Middle frontal gyrus (tissue), 1 donor: ENCODE measurements around the gene TFF1.

ENCODE experiments used
- DNase-seq: peaks from one replicate; pipeline ENCODE4 v3.0.0-alpha.2; 2015; ENCODE audit warnings: low spot score; ENCODE audit errors: extremely low spot score

The TFF1 gene

DNA sequence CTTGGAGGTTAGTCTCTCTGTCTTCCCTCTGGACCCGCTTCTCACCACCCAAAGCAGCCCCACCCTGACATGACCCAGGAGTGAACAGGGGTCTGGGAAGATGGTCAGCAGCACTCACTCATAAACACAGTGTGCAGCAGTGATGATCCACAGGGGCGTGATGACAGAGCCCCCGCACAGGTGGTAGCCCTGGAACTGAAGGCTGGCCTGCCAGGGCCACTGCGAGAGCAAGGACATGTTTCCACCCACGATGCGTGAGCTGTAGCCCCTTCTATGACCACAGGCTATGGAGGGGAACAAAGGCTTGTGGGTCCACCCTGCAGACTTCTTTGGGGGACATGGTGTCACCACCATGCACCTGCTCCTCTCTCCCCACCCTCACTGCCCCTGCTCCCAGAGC is 16.6 kb upstream of the TFF1 start:
- DNase-seq = no peak

DNA sequence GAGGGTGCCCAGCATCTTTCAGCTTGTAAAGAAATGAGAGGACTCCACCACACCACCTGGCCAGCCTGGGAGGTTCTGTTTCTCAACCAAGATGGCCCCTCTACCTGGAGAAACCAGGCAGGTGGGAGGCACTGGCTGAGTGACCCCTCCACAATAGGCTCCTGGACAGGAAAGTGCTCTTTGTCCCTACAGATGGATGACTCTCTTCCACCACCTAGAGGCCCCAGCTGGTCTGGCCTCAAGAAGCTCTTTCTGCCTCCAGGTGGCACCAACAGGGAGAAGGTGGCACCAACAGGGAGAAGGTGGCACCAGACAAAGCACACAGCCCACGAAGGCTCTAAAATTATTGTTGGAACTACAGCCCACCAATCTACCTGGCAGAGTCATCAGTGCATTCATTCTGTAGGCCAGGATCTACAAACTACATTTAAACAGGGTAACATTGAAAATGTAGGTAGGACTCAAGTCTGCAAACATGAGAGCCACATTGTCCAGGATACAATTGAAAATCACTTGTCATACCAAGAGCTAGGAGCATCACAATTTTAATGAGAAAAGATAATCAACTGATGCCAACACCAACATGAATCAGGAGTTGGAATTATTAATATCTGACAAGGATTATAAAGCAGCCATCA is 15.1 kb upstream of the TFF1 start:
- no peak for DNase-seq

DNA sequence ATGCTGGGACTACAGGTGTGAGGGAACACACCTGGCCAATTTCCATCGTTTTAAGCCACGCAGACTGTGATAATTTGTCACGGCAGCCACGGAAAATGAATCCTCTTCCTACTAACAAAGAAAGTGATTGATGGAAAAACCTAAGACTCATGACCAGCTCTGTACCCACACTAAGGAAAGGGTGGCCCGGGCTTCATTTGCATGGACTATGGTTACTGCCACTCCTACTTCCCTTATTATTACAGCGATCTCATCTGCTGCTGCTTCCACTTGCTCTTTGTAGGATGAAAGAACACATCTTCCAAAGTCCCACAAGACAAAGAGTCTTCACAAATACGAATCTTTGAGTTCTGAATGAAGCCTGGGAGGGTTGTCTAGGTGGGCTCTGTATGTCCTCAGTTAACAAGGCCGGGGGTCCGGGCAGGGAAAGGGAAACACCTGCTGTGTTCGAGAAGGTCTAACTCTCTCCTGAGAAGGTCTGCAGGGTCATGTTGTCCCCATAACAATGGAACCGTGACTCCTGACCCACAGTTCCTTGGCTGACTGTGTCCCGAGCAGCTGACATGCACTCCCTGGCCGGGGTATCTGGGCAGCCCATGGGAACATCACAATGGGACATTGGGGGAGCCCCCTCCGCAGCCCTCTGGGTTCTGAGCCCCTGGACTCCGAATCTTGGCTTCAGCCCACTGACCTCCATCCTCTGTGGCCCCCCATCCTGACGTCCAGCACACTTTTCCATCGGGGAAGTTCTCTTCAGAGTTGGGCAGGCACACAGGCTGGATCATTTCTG is 13.3 kb upstream of the TFF1 start:
- no peak for DNase-seq

DNA sequence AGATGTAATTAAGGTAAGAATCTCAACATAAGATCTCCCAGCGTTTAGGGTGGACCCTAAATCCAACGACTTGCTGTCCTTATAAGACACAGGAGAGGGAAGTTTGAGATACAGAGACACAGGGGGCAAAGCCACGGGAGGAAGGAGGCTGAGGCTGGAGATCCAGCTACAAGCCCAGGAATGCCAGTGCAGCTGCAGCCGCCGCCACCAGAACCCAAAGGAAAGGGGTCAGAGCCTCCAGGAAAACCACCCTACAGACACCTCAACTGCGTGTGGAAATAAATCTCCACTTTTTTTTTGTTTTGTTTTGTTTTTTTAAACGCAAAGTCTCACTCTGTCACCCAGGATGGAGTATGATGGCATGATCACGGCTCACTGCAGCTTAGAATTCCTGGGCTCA is 12.1 kb upstream of the TFF1 start:
- DNase-seq = no peak

DNA sequence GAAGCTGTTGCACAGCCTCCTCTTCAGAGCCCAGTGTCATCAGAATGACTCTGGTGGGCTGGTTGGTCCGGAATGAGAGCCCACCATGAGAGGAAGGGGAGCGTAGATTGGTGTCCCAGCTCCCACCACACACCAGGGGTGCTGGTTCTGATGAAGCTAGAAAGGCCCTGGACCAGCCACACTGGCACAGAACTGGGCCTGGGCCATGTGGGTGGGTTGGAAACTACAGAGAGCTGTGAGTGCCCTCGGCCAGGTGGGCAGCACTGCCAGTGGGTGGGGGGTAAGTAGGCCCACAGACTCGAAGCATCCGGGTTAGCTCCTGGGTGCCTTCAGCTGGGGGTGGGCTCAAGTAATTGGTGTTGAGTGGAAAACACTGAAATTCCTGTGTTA is 11.6 kb upstream of the TFF1 start:
- DNase-seq = no peak

DNA sequence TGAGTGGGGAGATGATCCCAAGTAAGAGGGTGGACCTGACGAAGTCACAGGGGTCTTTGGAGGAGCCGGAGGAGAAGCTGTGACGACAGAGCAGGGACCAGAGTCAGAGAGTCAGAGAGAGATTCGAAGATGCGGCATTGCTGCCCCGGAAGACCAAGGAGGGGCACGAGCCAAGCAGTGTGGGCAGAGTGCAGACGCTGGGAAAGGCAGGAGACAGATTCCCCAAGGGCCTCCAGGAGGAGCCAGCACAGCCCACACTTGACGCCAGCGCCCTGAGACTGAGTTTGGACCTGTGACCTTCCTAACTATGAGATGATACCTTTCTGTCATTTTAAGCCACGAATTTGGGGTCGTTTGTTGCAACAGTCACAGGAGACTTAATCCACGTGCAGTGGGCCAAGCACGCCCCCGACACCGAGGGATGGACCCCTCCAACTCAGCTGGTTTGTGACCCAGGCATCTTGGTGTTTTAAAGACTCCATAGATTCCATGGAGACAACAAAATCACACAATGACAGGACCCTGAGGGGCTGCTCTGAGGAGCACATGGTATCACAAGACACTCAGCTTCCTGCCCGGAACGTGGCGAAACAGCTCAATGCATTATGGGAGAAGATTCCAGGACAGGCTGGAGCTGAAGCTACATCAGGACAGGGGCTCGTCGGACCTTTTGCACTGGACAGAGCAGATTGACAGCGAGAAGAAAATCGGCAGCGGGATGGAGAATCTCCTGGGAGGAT is 11.0 kb upstream of the TFF1 start:
- DNase-seq = no peak

DNA sequence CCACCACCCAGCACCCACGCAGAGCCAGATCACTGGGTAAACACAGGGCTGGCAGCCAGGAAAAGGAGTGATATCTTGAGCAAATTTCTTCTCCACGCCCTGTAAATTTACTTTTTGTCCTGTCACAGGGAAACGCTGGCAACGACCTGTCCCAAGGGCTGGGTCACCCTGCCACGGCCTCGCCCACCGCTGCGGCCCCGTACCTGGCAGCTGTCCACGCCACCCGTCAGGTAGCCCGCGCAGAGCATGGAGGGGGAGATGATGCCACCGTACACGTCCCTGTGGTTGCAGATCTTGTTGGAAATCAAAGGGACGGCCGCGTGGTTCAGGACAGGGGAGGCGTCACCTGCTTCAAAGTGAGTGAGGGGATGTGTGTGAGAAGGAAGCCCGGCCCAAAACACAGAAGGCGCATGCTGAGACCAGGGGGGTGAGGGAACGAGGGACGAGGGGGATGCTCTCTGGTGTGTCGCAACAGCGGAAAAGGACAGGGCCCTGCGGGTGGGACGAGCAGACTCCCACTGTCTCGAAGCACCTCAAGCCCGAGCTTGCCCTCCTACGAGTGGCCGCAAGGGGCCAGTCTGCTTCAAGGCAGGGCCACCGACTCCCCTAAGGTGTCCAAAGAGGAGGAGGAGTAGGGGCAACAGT is 10.1 kb upstream of the TFF1 start:
- no peak for DNase-seq

DNA sequence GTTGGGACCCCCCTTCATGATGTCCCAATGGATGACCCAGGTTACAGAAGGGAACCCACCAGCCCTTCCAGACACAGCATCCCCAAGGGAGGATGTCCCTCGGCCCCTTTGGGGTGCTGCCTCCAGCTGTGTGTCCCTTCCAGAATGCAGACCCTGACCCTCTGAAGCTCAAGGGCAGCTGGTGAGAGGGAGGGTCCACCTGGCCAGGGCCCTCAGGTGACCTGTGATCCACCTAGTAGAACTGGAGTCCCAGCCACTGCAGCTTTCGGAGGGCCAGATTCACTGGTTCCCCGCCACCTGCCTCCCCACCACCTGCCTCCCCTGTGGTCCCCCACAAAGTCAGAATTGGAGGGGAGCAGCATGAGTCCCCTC is 9.6 kb upstream of the TFF1 start:
- DNase-seq = no peak

DNA sequence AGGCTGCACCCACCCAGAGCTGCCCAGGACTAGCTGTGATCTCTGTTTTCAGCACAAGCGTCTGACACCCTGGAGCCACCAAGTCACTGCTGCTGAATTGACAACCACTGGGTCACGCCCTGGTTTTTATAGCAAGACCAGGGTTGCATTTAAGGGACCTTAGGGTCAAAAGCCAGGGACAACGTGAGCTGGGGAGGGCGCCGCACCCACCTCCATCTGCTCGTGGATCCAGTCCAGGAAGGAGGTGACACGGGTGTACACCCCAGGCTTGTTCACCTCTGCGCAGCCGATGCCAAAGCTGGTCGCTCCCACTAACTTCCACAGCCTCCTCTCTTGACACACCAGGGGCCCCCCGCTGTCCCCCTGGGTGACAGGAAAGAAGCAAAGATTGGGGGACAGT is 9.2 kb upstream of the TFF1 start:
- no peak for DNase-seq

DNA sequence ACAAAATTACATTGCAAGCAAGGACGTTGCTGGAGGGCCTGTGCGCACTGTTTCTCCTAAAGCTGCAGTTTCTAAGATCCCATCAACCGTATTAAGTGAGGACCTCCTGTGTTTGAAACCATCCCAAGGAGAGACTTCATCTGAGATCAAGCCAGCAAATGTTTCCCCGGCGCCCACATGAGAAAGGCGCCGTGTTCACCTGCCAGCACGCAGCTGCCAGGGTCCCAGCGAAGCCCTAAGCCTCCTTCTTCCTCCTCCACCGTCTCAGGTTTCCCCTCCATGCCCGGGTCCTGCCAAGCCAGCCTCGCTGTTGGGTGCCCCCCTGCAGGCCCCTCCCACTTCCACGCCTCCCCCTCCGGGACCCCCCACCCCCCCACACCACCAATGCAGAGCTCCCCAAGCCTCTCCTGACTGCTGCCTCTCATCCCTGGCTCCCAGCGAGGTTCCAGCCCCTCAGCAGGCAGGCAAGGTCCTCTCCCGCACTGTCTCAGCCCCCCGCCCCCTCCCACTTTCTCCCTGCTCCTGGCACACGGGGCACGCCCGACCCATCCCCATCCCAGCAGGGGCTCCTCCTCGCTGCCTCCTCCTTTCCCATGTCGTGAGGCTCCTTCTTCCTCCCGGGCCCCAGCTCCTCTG is 8.6 kb upstream of the TFF1 start:
- no peak for DNase-seq

DNA sequence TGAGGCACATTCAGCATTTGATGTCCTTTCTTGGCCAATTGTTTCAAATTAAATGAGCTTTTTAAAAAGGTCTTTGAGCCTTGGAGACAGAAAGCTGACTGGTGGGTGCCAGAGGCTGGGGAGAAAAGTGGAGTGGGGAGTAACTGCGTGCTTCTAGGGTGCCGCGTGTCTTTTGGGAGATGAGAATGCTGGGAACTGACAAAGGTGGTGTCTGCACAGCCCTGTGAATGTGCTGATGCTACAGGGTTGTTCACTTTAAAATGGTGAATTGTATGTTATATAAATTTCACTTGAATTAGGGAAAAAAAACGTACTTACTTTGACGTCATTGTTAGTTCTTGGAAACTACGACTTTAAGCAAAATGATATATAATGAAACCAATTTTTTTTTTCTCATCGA is 8.1 kb upstream of the TFF1 start:
- DNase-seq = no peak

DNA sequence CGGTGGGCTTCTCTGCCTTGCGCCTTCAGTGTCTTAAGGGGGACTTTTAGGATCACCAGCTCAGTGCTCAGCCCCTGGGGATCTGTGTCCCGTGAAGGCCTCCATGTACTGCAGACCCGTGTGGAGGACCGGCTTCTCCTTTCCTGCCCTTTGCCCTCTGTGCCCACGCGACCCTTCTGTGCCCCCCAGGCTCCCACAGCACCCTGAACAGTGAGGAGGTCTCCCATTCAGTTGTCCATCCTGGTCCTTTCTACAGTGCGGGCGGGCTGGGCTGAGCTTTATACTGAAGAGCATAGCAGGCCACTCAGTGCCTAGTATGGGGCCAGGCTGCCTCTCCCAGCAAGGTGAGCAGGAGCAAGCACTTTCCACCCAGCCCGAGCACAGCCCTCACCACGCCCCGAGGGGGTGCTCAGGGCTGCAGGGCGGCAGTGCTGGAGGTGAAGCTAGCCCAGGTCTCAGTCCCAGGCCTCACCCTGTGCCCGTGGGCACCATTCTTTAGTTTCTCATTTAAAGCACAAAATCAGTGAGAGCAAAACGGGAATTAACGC is 7.6 kb upstream of the TFF1 start:
- DNase-seq = no peak

DNA sequence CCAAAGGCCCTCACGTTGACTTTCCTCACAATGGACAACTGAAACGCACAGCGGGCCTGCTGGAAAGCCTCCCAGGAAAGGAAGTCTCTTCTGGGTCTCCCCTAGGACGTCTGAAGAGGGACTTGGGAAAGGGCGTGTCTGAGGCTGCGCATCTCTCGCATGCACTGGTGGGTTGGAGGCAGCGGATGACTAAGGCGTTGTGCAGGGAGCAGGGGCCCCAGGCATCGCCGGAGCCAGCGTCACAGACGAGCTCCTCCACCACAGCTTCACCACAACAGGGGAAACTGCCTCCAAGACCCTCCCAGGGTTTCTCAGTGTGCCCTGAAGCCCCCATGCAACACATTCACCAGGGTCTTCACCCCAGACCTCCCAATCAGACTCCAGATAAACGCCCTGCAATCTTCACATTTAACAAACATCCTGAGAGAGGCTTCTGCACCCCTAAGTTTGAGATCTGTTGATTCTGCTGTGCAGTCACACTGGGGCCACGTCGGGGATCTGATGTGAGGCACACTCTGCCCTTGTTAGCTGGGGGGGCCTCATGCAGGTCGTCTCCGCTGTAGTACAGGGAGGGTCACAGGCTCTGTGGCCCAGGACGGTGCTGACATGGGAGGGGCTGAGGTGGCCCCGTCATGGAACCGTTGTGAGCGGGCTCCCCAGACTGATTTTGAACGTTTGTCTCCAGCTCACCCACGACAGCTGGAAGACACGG is 7.0 kb upstream of the TFF1 start:
- DNase-seq = no peak

DNA sequence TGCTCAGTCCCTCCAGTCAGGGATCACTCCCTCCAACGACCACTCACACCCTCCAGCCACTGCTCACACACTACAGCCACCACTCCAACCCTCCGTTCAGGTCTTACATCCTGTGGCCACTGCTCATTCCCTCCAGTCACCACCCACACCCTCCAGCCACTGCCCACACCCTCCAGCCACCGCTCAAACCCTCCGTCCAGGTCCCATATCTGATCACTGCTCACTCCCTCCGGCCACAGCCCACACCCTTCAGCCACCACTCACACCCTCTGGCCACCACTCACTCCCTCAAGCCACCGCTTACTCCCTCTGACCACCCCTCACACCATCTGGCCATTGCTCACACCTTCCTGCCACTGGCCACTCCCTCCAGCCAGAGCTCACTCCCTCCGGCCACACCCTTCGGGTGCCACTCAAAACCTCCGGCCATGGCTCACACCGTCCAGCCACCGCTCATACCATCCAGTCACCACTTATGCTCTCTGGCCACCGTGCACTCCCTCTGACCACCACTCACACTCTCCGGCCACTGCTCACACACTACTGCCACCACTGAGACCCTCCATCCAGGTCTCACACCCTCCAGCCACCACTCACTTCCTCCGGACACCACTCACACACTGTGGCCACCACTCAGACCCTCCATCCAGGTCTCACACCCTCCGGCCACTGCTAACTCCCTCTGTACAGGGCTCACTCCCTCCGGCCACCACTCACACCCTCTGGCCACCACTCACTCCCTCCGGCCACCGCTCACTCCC is 4.7 kb upstream of the TFF1 start:
- no peak for DNase-seq

DNA sequence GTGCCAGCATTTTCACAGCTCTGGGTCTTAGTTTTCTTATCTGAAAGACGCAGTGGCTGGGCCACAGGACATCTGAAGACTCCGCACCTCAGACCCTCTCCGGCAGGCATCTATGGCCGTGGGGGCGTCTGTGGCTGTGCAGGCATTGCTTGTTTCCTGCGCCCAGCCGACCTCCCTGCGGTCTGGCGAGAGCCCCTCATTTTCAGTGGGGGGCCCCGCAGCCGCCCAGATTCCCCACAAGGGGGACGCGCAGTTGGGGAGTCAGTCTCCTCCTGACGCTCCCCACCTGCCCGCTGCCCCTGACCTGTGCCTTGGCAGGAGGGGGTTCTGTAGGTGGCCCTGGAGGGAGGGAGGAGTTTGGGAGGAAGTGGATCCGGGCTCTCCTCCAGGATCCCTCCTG is 3.5 kb upstream of the TFF1 start:
- DNase-seq = no peak

DNA sequence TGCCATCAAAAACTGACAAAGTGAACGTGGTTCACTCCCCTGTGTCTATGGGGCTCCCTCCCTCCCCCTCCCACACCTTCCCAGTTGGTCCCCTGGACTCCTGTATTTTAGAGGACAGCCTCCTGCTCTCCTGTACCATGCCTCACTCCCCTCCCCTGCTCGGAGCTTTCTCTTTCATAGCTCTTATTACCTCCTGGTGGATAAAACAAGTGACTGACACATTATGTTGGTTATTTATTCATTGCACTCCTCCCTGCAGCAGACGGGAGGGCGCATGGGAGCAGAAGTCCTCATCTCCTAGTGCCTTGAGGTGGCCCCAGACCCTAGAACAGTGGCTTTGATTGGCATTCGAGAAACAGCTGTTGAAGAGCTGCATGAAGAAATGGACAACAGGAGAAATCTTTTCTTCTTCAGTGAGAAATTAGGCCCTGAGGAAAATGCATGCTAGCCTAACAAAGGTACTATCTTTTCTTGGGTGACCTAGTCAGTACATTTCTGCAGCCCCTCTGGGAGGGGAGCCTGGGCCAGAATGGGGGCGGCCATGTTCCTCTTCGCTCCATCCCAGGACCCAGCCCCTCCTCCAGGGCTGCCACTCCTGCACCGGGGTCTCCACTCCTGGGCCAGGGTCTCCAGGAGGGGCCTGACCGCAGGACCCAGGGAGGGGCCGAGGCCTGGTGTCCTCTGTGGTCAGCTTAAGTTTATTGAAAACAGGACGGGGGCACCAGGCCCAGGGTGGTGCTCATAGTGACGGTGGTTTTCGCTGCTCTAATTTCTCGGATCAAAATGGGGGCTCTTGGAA is 1.2 kb upstream of the TFF1 start:
- no peak for DNase-seq

DNA sequence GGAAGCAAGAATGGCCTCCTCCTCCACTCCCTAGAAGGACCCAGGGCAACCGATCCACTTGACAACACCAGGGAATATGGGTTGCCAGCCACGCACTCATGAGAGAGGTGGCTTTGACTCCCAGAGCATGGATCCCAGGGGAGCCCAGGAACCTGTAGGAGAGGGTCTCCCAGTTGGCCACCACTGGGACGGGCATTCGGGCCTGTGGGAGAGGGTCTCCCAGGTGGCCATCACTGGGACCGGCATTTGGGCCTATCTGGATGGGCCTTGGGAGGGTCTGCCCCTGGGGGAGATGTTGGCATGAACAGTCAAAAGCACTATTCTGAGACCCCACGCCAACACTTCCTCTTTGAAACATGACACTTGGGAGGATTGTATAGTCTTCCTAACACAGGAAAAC is 565 bp downstream of the TFF1 start:
- no peak for DNase-seq

DNA sequence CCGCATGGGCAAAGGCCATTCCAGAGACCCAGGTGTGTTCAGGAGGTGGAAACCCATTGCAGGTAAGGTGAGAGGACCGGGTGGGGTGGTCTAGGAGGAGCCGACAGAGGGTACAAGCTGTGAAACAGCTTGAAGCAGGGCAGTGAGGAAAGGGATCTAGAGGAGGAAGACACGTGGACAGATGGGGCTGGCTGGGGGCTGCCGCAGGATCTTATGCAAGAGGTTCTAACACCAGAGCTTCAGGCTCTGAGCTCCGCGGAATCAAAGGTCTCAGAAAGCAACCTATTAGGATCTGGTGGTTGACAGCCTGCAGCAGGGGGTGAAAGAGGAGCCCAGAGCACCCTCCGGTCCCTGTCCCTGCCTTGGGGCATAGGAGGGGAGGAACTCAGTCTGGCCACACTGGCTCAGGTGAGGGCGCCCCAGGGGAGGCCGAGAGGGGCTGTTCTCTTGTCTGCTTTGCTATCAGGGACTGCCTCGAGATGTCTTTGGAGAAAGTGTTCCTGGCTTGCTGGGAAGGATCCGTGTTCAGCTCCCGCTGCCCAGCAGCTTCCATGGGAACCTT is 1.9 kb downstream of the TFF1 start:
- DNase-seq = no peak

DNA sequence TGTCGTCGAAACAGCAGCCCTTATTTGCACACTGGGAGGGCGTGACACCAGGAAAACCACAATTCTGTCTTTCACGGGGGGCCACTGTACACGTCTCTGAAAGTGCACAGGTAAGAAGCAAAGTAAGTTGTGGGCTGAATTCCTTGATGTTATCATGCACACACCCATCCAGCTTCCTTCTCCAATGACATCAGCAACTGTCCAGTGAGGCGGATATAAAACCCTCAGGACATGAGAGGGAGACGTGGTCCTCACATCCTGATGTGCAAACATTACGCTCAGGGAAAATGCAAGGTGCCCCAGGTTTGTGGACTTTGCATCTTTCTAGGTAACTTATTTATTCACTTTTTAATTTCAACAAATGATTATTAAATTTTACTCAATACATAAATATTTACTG is 3.0 kb downstream of the TFF1 start:
- DNase-seq = no peak
